ENCODE data around the gene NSMF. TPM values are rescaled to one million over a fixed set of nuclear protein-coding genes. Genes with fewer than 3 reads are reported as not detected.

NSMF gene
- total and polyA plus RNA-seq, 2 of the 4 experiments (the other 2 are of a cell fraction): 7.7 to 40.9 TPM

- no peak overlapping the region for H3K4me3 ChIP-seq (ENCODE audit: insufficient read depth, low read depth, low read length)
- H3K4ac ChIP-seq (ENCODE audit: low read depth, low read length): no peak overlapping the region
- CTCF ChIA-PET: no interaction called here
- H4K5ac ChIP-seq (ENCODE audit: low read depth, low read length): no peak overlapping the region
- H3K27ac ChIP-seq (ENCODE audit: insufficient read depth, low read length): no peak overlapping the region
- no peak overlapping the region for H3K56ac ChIP-seq (ENCODE audit: extremely low read depth, insufficient read depth, low read length)
- no peaks in the 10 kb centered on the region for H4K20me1 ChIP-seq (ENCODE audit: insufficient read depth, low read length)
- dilution Hi-C loops (cut with HindIII; ENCODE audit: low sequenced_read_pairs, unreplicated experiment) (no loop called here), intact Hi-C loops (cut with micrococcal nuclease) (no loop called here), in situ Hi-C loops (cut with MboI; ENCODE audit: low sequenced_read_pairs) (no loop called here)
- no peak overlapping the region for H2AFZ ChIP-seq (replicated peaks; ENCODE audit: low read length, poor library complexity)
- no peak overlapping the region for H2BK15ac ChIP-seq (ENCODE audit: low read depth, low read length)
- ATAC-seq (ENCODE audit: low read depth): no peak
- H2BK5ac ChIP-seq (ENCODE audit: low read depth, low read length, poor library complexity, severe bottlenecking): no peak overlapping the region
- no peak overlapping the region for H2BK120ac ChIP-seq (ENCODE audit: low read depth, low read length)
- H3K14ac ChIP-seq (replicated peaks; ENCODE audit: low read depth, low read length): no peak overlapping the region
- no peak for DNase-seq
- no peak for TF ChIP-seq CHD1 (IDR thresholded peaks at IDR 0.05; ENCODE audit: low read depth, low read length)
- TF ChIP-seq BHLHE40 (IDR thresholded peaks at IDR 0.05; ENCODE audit: low read depth, low read length): no peak
- no peak for TF ChIP-seq MAZ (IDR thresholded peaks at IDR 0.05; ENCODE audit: borderline replicate concordance, low read depth, low read length)
- TF ChIP-seq USF2 (IDR thresholded peaks at IDR 0.05; ENCODE audit: low read depth, low read length): no peak
- TF ChIP-seq SMC3 (IDR thresholded peaks at IDR 0.05; ENCODE audit: low read depth, low read length): no peak
- TF ChIP-seq RCOR1 (IDR thresholded peaks at IDR 0.05; ENCODE audit: insufficient replicate concordance, low read length): no peak
- TF ChIP-seq FOS (IDR thresholded peaks at IDR 0.05; ENCODE audit: low read depth, low read length): no peak
- no peak overlapping the region for H2AK9ac ChIP-seq (replicated peaks; ENCODE audit: low read depth, low read length, poor library complexity)
- H3K27me3 ChIP-seq (ENCODE audit: control insufficient read depth, insufficient read depth, low read length): peaks cover 4% of the 10 kb centered on the region
- H3K9me3 ChIP-seq (ENCODE audit: control insufficient read depth, insufficient read depth, low read length): peaks cover 4% of the 10 kb centered on the region; the same call in 1 of the 2 replicates
- no peak overlapping the region for H3K4me2 ChIP-seq (ENCODE audit: low read depth, low read length)
- H2BK20ac ChIP-seq (ENCODE audit: low read depth, low read length): no peak overlapping the region
- no peak overlapping the region for H2AK5ac ChIP-seq (ENCODE audit: low read depth, low read length)
- POLR2A ChIA-PET (ENCODE audit: unreplicated experiment): no interaction called here
- BruUV-seq (replicated peaks): no TSS peak
- H3K18ac ChIP-seq (ENCODE audit: low read depth, low read length): no peak overlapping the region
- H3K4me1 ChIP-seq (ENCODE audit: control insufficient read depth, insufficient read depth, low read length): no peaks in the 10 kb centered on the region
- no peak overlapping the region for H3K23ac ChIP-seq (ENCODE audit: low read depth, low read length)
- H3K36me3 ChIP-seq (ENCODE audit: control insufficient read depth, insufficient read depth, low read length): no peaks in the 10 kb centered on the region
- no peaks in the 10 kb centered on the region for H3K79me1 ChIP-seq (ENCODE audit: low read depth in 1 of 2, low read length in 2 of 2)
- no peak overlapping the region for H4K91ac ChIP-seq (ENCODE audit: insufficient read depth, low read depth, low read length)
- no peak overlapping the region for H3K9ac ChIP-seq (ENCODE audit: low read depth, low read length)
- no peaks in the 10 kb centered on the region for H3K9me1 ChIP-seq (ENCODE audit: insufficient read depth, low read length)
- H4K8ac ChIP-seq (ENCODE audit: low read depth in 2 of 2, low read length in 2 of 2): no peak overlapping the region
- 93% methylated on average over 35 of the region's 46 CpGs; no CpG with 5 or more reads in 1 of the 2 experiments for WGBS, 2 experiments (ENCODE audit: extremely low coverage in 2 of 2, insufficient read length in 1 of 2)
Measured at GRCh38 chr9:137494550-137495351, 35.6 kb upstream of the NSMF start.

Measured in IMR-90 (cell line).